ENCODE results near the gene EXOC1L.

EXOC1L gene

DNA sequence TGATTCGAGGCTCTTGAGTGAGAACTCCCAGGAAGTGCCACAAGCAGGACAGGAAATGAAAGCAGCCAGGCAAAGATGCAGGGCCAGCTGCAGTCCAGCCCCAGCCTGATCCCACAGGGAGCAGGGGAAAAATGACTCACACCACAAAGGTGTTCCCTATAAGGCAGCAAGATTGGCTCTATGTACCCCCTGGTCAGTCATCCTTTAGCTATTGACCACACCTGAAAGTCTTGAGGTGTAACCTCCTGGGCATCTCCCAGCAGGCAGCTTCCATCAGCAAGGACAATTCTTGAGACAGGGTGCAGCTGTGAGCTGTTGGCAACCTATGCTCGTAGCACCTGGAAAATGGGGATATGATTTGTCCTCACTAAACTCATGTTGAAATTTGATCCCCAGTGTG is 27.9 kb upstream of the EXOC1L start:
- no peak overlapping the region for H3K4me3 Mint-ChIP-seq
- no peak for DNase-seq
- H3K9me3 Mint-ChIP-seq = peaks cover 6% of the 10 kb centered on the region
- TF ChIP-seq CTCF (IDR thresholded peaks at IDR 0.05) = no peak
- peaks cover 7% of the 10 kb centered on the region for H3K4me1 Mint-ChIP-seq
- H3K36me3 Mint-ChIP-seq (ENCODE audit: low read depth) = no peaks in the 10 kb centered on the region
- H3K27me3 Mint-ChIP-seq (ENCODE audit: low read depth, poor library complexity) = peaks cover 10% of the 10 kb centered on the region
- peak overlapping the region; percentile 47 for H3K27ac Mint-ChIP-seq

- no peaks in the 10 kb centered on the region for H3K36me3 Mint-ChIP-seq (ENCODE audit: low read depth)
- peaks cover 7% of the 10 kb centered on the region for H3K4me1 Mint-ChIP-seq
- peaks cover 6% of the 10 kb centered on the region for H3K9me3 Mint-ChIP-seq
- DNase-seq = no peak
- peaks cover 5% of the 10 kb centered on the region for H3K27me3 Mint-ChIP-seq (ENCODE audit: low read depth, poor library complexity)
- H3K27ac Mint-ChIP-seq = no peak overlapping the region
- TF ChIP-seq CTCF (IDR thresholded peaks at IDR 0.05) = no peak
- H3K4me3 Mint-ChIP-seq = no peak overlapping the region
These were observed 26.1 kb upstream of the EXOC1L start for GRCh38 chr4:55793479-55793878.

- Mint-ChIP-seq H3K36me3 (ENCODE audit: low read depth) (no peaks in the 10 kb centered on the region), H3K27me3 (ENCODE audit: low read depth, poor library complexity) (no peaks in the 10 kb centered on the region), H3K27ac (no peak overlapping the region)
These were observed 25.5 kb upstream of the EXOC1L start for GRCh38 chr4:55794053-55794452.

DNA sequence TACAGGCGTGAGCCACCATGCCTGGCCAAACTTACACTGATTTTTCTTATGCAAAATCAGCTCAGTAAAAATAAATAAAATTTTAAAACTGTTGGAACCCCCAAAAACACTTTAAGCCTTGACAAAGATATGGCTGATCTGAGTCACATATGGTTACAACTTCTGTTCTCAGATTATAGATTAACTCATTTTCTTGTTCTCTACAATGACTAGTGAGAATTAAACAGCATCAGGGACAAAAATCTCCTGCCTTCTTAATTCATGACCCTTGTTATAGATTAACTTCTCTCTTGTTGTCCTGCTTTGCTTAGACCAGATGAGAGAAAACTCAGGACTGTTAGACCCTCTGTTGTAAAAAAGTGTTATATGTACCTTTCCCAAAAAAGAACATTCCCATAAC is 24.2 kb upstream of the EXOC1L start:
- Mint-ChIP-seq H3K27me3 (ENCODE audit: low read depth, poor library complexity) (no peaks in the 10 kb centered on the region), H3K4me3 (no peak overlapping the region)

More at GRCh38 chr4:55794053-55794452, 25.5 kb upstream of the EXOC1L start:
- no peak for TF ChIP-seq CTCF (IDR thresholded peaks at IDR 0.05)
- Mint-ChIP-seq H3K4me3 (no peak overlapping the region), H3K4me1 (peaks cover 7% of the 10 kb centered on the region), H3K9me3 (peaks cover 6% of the 10 kb centered on the region)
- DNase-seq = no peak

DNA sequence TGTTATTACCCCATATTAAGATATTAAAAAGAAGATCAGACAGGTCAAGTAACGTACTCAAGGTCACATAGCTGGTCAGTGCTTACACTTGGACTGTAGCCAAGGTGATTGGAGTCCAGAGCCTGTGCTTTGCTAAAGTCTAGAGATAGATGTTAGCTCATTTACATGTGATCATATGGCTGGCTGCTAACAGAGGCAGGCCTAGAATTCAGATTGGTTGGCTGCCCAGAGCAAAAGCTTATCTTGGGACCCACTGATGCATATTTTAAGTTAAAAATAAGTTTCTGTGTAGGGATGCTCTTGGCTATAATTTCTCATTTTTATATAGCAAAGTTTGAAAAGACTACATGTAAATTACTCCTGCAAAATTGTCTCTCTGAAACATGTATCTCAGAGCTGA is 18.1 kb upstream of the EXOC1L start:
- Mint-ChIP-seq H3K4me1 (peaks cover 2% of the 10 kb centered on the region), H3K4me3 (no peak overlapping the region), H3K9me3 (no peaks in the 10 kb centered on the region), H3K27ac (no peak overlapping the region), H3K36me3 (ENCODE audit: low read depth) (no peaks in the 10 kb centered on the region), H3K27me3 (ENCODE audit: low read depth, poor library complexity) (no peaks in the 10 kb centered on the region)
- no peak for DNase-seq
- no peak for TF ChIP-seq CTCF (IDR thresholded peaks at IDR 0.05)

More for the DNA sequence above, 24.2 kb upstream of the EXOC1L start:
- peaks cover 7% of the 10 kb centered on the region for H3K4me1 Mint-ChIP-seq
- no peak for DNase-seq
- peaks cover 6% of the 10 kb centered on the region for H3K9me3 Mint-ChIP-seq
- H3K27ac Mint-ChIP-seq = no peak overlapping the region
- TF ChIP-seq CTCF (IDR thresholded peaks at IDR 0.05) = no peak
- no peaks in the 10 kb centered on the region for H3K36me3 Mint-ChIP-seq (ENCODE audit: low read depth)

GRCh38 chr4:55807556-55807955 is 12.0 kb upstream of the EXOC1L start:
- peaks cover 7% of the 10 kb centered on the region for H3K27me3 Mint-ChIP-seq (ENCODE audit: low read depth, poor library complexity)
- H3K4me3 Mint-ChIP-seq = no peak overlapping the region
- TF ChIP-seq CTCF (IDR thresholded peaks at IDR 0.05) = no peak
- H3K27ac Mint-ChIP-seq = no peak overlapping the region
- no peak for DNase-seq
- H3K9me3 Mint-ChIP-seq = no peaks in the 10 kb centered on the region
- H3K36me3 Mint-ChIP-seq (ENCODE audit: low read depth) = no peaks in the 10 kb centered on the region
- H3K4me1 Mint-ChIP-seq = peaks cover 24% of the 10 kb centered on the region
